H54 (cell line): Measurements from ENCODE around the gene FGF2.
"Not testable (repeated sequence)": the region's sequence is repeated elsewhere in the genome, so short reads cannot be mapped to it uniquely, and the experiment has no call there.

Experiments used
- DNase-seq: peaks from one replicate; pipeline ENCODE4 v3.0.0; 2011; ENCODE audit warnings: low spot score, mixed read lengths; ENCODE audit not compliant: insufficient read length
- FAIRE-seq: peaks from 3 replicates; lab custom pipeline; 2011; peaks lifted over from hg19 to GRCh38; lab: Jason Lieb, UNC
- POLR2A ChIP-seq: IDR thresholded peaks from 2 replicates; pipeline ENCODE4 v1.6.1; 2011; ENCODE audit warnings: low read depth, mild to moderate bottlenecking, low read length

FGF2 gene

DNA sequence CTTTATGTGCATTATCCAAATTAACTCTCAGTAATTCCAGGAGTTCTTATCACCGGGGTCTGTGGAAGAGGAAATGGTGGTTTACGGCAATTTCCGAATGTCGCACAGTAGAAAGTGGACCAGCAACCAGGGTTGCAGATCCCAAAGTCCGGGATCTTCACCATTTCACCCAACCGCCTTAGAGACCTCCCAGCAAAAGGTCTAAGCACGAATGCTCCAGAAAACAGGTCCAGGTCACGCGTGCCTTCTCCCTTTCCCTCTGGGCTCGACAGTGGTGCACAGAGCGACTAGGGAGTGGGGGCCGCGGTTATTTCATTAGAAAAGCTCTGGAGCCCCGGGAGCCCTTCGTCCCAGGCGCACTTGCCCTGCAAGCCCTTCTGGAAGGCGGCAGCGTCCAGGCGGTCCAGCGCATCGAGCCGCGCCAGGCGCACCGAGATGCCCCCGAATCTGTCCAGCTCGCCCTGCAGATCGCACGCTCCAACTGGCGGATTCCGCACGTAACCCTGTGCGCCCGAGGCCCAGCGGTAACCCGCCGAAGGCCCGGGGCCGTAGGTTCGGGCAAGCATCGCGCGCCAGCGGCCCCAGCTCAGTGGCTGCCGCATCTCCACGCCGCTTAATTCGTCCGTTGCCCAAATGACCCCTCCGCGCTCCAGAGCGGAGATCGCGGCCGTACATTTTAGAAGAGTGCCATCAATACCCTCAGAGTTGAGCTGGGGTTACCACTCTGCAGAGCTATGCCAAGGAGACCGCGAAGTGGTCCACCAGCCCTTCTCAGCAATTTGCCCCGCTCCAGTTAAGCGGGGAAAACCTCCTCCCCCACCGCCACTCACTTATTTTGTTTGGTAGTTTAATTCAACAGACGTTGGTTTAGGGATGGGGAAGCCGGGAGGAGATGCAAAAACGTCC lies 95.6 kb downstream of the FGF2 start, which contains the start of gene NUDT6:
Gene NUDT6, minus strand, starts transcription at position 627 of the 906 bp plus-strand sequence. Its CDS starts 25 bp downstream, at position 602.
- FAIRE-seq = no peak

DNA sequence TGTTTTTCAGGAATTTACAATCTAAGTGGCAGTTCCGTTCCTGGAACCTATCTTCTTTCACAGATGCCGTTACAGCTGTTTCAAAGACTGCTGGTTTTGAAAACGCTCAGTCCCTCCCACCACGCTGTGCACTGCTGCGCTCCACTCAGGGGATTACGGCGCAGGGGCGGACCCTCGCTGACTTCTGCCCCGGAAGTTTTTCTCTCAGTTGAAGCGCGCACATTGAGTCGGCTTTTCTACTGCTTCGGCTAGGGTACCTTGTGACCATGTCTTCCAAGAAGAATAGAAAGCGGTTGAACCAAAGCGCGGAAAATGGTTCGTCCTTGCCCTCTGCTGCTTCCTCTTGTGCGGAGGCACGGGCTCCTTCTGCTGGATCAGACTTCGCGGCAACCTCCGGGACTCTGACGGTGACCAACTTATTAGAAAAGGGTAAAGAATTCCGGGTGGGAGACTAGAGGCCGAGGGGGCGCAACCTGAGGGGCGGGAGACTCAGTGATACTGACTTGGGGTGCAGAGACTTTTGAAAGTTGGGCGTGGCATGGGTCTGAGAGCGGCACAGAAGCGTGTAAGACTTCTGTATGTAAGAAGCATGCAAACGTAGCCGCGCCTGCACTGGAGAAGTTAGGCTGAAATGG lies 96.4 kb downstream of the FGF2 start:
- DNase-seq (peak; percentile 34), FAIRE-seq (peak; percentile 20)
- TF ChIP-seq POLR2A = peak; percentile 30; the same call in 1 of the 2 replicates

More for the DNA sequence above, 95.6 kb downstream of the FGF2 start, which contains the start of gene NUDT6:
- DNase-seq = no peak
- TF ChIP-seq POLR2A = peak; percentile 73

GRCh38 chr4:122928930-122929329 lies 102.3 kb downstream of the FGF2 start:
- DNase-seq = no peak

DNA sequence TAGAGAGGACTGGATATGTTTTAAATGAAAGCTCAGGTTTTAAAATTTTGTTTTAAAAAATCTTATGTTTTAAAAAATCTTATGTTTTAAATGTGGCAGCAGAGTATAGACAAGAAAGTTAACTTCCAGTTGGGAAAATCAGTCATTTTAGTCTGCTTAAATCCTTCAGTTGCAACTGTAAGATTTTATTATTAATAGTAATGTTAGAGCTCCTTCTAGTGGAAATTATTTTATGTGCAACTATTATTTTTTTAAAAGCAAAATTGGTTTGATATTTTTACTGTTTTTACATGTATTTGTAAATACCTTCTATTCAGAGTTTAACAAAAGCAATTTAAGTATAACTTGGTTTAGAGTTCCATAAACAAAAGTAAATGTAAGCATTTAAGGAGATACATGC lies 104.2 kb downstream of the FGF2 start:
- no peak for TF ChIP-seq POLR2A
- DNase-seq (no peak), FAIRE-seq (no peak)

More at GRCh38 chr4:122928930-122929329, 102.3 kb downstream of the FGF2 start:
- TF ChIP-seq POLR2A = no peak
- FAIRE-seq = no peak

GRCh38 chr4:122932763-122933162 lies 106.1 kb downstream of the FGF2 start:
- TF ChIP-seq POLR2A = no peak
- no peak for DNase-seq
- FAIRE-seq = no peak

DNA sequence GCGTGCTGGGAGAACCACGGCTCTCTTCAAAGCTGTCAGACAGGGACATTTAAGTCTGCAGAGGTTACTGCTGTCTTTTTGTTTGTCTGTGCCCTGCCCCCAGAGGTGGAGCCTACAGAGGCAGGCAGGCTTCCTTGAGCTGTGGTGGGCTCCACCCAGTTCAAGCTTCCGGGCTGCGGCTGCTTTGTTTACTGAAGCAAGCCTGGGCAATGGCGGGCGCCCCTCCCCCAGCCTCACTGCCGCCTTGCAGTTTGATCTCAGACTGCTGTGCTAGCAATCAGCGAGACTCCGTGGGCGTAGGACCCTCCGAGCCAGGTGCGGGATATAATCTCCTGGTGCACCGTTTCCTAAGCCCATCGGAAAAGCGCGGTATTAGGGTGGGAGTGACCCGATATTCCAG lies 118.5 kb downstream of the FGF2 start:
- not testable (repeated sequence) for FAIRE-seq, DNase-seq

DNA sequence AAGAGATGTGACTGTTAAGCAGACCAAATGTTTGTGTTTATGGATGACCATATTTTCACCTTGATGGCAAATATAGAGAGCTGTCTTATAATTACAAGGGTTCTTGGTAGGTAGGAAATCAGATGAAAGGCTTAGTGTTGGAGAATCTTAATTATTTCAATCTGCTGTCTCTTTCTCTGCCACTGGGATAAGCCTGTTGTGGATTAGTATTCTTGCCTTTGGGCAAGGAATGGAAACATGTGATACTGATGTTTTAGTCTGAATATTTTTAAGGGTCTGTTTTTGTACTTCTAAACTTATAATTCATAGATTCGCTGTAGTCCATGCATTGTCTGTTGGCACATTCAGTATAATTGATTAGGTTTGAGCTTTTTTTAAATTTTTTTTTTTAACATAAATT lies 119.5 kb downstream of the FGF2 start:
- DNase-seq (no peak), FAIRE-seq (no peak)
- no peak for TF ChIP-seq POLR2A
